Astrocyte of the cerebellum (primary cell): Measurements from ENCODE around the gene HMX1.

Experiments
- DNase-seq: peaks from one replicate; pipeline ENCODE4 v3.0.0-alpha.2; 2011; ENCODE audit warnings: low read depth
- H3K4me3 ChIP-seq: 2 replicates; pipeline ENCODE4 v1.5.1; 2011; ENCODE audit warnings: mild to moderate bottlenecking, low read depth, low read length, moderate library complexity
- CTCF ChIP-seq: IDR thresholded peaks from 2 replicates; pipeline ENCODE4 v1.5.1; 2012; ENCODE audit warnings: low read length, low read depth, moderate library complexity, mild to moderate bottlenecking; ENCODE audit errors: missing control alignments
- in situ Hi-C: cut with HindIII; loops from 2 replicates; pipeline ENCODE4 v1.10.0; 2017; ENCODE audit warnings: low sequenced_read_pairs

HMX1 gene

GRCh38 chr4:8916906-8917305 lies 45.3 kb upstream of the HMX1 start:
- in situ Hi-C loops: no loop called here
- DNase-seq: no peak
- no peak overlapping the region for H3K4me3 ChIP-seq

GRCh38 chr4:8916351-8916885 lies 44.8 kb upstream of the HMX1 start:
- no peak for DNase-seq
- TF ChIP-seq CTCF: no peak
- in situ Hi-C loops: no loop called here
- no peak overlapping the region for H3K4me3 ChIP-seq

More at GRCh38 chr4:8916906-8917305, 45.3 kb upstream of the HMX1 start:
- TF ChIP-seq CTCF: no peak

- no peak for DNase-seq
- no peak overlapping the region for H3K4me3 ChIP-seq
- TF ChIP-seq CTCF: no peak
- in situ Hi-C loops: no loop called here
Observed at GRCh38 chr4:8915201-8916200, 43.9 kb upstream of the HMX1 start.

GRCh38 chr4:8914461-8915171 lies 43.0 kb upstream of the HMX1 start:
- in situ Hi-C loops: no loop called here
- no peak for DNase-seq
- no peak overlapping the region for H3K4me3 ChIP-seq
- TF ChIP-seq CTCF: no peak

- TF ChIP-seq CTCF: no peak
- no peak for DNase-seq
- in situ Hi-C loops: no loop called here
- H3K4me3 ChIP-seq: no peak overlapping the region
Observed at GRCh38 chr4:8913858-8914460, 42.3 kb upstream of the HMX1 start.
